ENCODE measurements around the gene OPTC. TPM values are rescaled to one million over a fixed set of nuclear protein-coding genes. Genes with fewer than 3 reads are reported as not detected.
A peak's percentile ranks its signal among the peaks of the same experiment; 100 is the strongest.

Gene OPTC
- total RNA-seq, 1 donor from 2014 or later: not detected

GRCh38 chr1:203509135-203509534 lies 15.2 kb downstream of the OPTC start:
- H3K4me1 ChIP-seq: peaks cover 87% of the 10 kb centered on the region
- H3K36me3 ChIP-seq: no peaks in the 10 kb centered on the region
- H3K27me3 ChIP-seq (ENCODE audit: low read depth): no peaks in the 10 kb centered on the region
- no peaks in the 10 kb centered on the region for H3K9me3 ChIP-seq (replicated peaks)
- H3K4me3 ChIP-seq: no peak overlapping the region
- DNase-seq: no peak
- intact Hi-C loops (cut with micrococcal nuclease): loop anchor here (10.0 kb wide), 1 partner anchor 116 kb away; the partner anchor contains the start of gene ATP2B4
- no peak for TF ChIP-seq CTCF (IDR thresholded peaks at IDR 0.05; ENCODE audit: borderline replicate concordance)
- peak overlapping the region; percentile 87 for H3K27ac ChIP-seq (replicated peaks)

DNA sequence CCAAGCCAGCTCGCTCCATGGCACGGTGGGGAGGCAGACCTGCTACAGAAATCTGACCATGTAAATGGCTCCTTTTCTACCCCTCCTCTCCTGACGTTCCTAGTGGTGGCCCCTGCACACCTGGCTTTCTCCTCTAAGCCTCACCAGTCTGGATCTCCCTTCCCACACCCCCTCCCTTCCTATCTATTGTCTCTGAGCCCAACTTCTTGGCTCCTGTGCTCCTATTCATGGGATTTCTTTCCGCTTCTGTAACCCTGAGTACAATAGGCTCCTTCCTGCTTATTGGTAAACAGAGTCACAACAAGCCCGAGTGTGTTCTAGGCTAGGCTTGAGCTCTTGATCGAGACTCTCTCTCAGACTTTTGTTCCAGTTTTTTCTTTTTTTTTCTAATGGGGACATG lies 17.6 kb downstream of the OPTC start:
- H3K27me3 ChIP-seq (ENCODE audit: low read depth): no peaks in the 10 kb centered on the region
- no peaks in the 10 kb centered on the region for H3K36me3 ChIP-seq
- H3K27ac ChIP-seq (replicated peaks): peak overlapping the region; percentile 87
- no peaks in the 10 kb centered on the region for H3K9me3 ChIP-seq (replicated peaks)
- no peak for TF ChIP-seq CTCF (IDR thresholded peaks at IDR 0.05; ENCODE audit: borderline replicate concordance)
- intact Hi-C loops (cut with micrococcal nuclease): no loop called here
- no peak overlapping the region for H3K4me3 ChIP-seq
- no peak for DNase-seq
- H3K4me1 ChIP-seq: peaks cover 79% of the 10 kb centered on the region

DNA sequence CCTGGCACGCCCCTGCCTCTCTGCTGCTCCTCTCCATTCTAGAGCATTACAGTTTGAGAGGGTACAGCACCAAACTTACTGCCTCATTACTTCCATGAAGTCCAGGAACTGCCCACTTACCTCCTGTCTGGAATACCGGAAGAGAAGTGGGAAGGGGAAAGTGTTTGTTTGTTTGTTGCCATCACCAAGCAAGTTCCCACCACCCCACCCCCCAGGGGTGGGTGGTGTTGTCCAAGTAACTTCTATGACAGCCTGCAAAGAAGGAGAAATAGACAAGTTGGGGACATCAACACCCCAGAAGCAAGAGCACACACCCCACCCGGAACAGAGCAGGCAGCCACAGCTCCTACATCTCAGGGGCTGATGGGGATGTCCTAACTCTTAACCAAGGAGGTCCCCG lies 18.0 kb downstream of the OPTC start:
- Histone ChIP-seq H3K9me3 (replicated peaks) (no peaks in the 10 kb centered on the region), H3K4me1 (peaks cover 74% of the 10 kb centered on the region), H3K4me3 (no peak overlapping the region), H3K27ac (replicated peaks) (peak overlapping the region; percentile 87), H3K36me3 (no peaks in the 10 kb centered on the region), H3K27me3 (ENCODE audit: low read depth) (no peaks in the 10 kb centered on the region)
- DNase-seq: no peak
- no peak for TF ChIP-seq CTCF (IDR thresholded peaks at IDR 0.05; ENCODE audit: borderline replicate concordance)
- intact Hi-C loops (cut with micrococcal nuclease): no loop called here

DNA sequence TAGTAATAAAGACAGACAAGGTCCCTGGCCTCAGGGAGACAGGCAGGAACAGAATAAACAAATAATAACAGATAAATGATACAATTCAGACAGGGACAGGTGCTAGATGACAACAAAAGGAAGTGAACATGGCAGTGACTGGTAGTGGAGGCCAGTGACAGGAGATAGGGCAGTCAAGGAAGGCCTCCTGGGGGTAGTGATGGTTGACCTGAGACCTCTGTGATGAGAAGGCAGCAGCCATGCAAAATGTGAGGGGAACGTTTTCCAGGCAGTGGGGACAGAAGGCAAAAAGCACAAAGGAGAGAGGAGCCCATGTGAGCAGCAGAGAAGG lies 18.5 kb downstream of the OPTC start:
- Histone ChIP-seq H3K4me1 (peaks cover 69% of the 10 kb centered on the region), H3K27me3 (ENCODE audit: low read depth) (no peaks in the 10 kb centered on the region), H3K27ac (replicated peaks) (peak overlapping the region; percentile 87), H3K4me3 (no peak overlapping the region), H3K9me3 (replicated peaks) (no peaks in the 10 kb centered on the region), H3K36me3 (no peaks in the 10 kb centered on the region)
- DNase-seq: no peak
- intact Hi-C loops (cut with micrococcal nuclease): no loop called here
- no peak for TF ChIP-seq CTCF (IDR thresholded peaks at IDR 0.05; ENCODE audit: borderline replicate concordance)

GRCh38 chr1:203512848-203513584 lies 19.1 kb downstream of the OPTC start:
- Histone ChIP-seq H3K9me3 (replicated peaks) (no peaks in the 10 kb centered on the region), H3K27me3 (ENCODE audit: low read depth) (no peaks in the 10 kb centered on the region), H3K36me3 (no peaks in the 10 kb centered on the region), H3K4me1 (peaks cover 64% of the 10 kb centered on the region), H3K4me3 (no peak overlapping the region), H3K27ac (replicated peaks) (peak overlapping the region; percentile 87)
- intact Hi-C loops (cut with micrococcal nuclease): no loop called here
- TF ChIP-seq CTCF (IDR thresholded peaks at IDR 0.05; ENCODE audit: borderline replicate concordance): no peak
- DNase-seq: no peak

All from left ventricle myocardium inferior (tissue), 1 donor.